Omental fat pad (tissue), 4 donors: ENCODE data around the gene TSPOAP1. TPM values are rescaled to one million over a fixed set of nuclear protein-coding genes. Genes with fewer than 3 reads are reported as not detected.

Source experiments
- ATAC-seq: fragments of 150-250 bp; one replicate; pipeline ENCODE4 v1.9.1; 2016; ENCODE audit warnings: mild to moderate bottlenecking, moderate library complexity; ENCODE audit not compliant: low FRiP score
- DNase-seq: peaks from one replicate; pipeline ENCODE4 v3.0.0-alpha.2; 2019; ENCODE audit warnings: low spot score
- total RNA-seq, 4 donors: library from RNA; depleted of rRNA; stranded (reverse); fragments of >200 nt; gene quantifications; one replicate each; pipeline ENCODE4 v1.1.0, GENCODE V29; 2016
- TF ChIP-seq, protein P1 (sequence below), 3 donors: fragments of 450-650 bp; IDR thresholded peaks; one replicate each; pipeline ENCODE4 v1.5.1; 2016 to 2017; ENCODE audit warnings: antibody characterized with exemption in 3 of 3, mild to moderate bottlenecking in 3 of 3, moderate library complexity in 2 of 3

The TSPOAP1 gene, protein sequence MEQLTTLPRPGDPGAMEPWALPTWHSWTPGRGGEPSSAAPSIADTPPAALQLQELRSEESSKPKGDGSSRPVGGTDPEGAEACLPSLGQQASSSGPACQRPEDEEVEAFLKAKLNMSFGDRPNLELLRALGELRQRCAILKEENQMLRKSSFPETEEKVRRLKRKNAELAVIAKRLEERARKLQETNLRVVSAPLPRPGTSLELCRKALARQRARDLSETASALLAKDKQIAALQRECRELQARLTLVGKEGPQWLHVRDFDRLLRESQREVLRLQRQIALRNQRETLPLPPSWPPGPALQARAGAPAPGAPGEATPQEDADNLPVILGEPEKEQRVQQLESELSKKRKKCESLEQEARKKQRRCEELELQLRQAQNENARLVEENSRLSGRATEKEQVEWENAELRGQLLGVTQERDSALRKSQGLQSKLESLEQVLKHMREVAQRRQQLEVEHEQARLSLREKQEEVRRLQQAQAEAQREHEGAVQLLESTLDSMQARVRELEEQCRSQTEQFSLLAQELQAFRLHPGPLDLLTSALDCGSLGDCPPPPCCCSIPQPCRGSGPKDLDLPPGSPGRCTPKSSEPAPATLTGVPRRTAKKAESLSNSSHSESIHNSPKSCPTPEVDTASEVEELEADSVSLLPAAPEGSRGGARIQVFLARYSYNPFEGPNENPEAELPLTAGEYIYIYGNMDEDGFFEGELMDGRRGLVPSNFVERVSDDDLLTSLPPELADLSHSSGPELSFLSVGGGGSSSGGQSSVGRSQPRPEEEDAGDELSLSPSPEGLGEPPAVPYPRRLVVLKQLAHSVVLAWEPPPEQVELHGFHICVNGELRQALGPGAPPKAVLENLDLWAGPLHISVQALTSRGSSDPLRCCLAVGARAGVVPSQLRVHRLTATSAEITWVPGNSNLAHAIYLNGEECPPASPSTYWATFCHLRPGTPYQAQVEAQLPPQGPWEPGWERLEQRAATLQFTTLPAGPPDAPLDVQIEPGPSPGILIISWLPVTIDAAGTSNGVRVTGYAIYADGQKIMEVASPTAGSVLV (N-terminal part only)
- 10 to 100 TPM in 1 of 4 donors, 1 to 10 TPM in 3; 1.9 to 13.6 (median 5.4) TPM for total RNA-seq

DNA sequence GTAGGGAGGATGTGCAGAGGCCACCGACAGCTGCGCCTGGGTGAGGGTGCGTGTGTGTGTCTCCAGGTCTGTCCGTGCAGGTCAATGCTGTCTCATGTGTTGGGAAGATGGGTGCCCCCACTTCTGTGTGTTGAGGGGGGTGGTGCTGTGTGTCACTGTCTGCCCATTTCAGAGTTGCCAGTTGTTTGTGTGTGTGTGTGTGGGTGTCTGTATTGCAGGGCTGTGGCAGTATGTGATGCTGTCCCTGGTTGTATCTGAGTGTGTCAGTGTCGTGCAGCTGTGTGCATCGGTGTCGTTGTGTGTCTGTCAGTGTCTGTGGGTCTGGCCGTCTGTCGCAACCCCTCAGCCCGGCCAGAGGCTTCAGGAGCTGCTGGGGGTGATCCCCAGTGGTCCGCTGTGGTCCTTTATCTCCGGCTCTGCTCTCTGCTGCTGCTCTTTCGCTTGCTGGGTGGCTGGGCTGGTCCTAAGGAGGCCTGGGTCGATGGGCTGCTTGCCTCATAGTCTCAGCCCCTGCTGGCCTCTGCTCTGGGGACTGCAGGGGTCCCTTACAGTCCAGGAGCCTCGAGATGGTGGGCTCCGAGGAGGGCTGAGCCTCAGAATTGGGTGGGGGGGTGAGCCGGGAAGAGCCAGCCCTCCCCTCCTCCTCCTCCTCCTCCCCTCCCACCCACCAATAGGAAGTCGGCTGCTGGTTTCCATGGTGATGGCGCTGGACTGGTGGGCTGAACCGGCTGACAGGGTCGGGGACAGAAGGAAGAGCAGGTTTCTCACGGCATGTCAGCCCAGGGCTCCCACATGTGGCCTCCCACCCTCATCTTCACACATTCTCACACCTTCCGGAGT, at the start of gene TSPOAP1:
Gene TSPOAP1 (minus strand): TSS at position 601 of the 840 bp plus-strand sequence. CDS start 875 bp downstream, outside the sequence.
- DNase-seq (no peak), ATAC-seq (no peak)
- TF ChIP-seq, protein P1, sequence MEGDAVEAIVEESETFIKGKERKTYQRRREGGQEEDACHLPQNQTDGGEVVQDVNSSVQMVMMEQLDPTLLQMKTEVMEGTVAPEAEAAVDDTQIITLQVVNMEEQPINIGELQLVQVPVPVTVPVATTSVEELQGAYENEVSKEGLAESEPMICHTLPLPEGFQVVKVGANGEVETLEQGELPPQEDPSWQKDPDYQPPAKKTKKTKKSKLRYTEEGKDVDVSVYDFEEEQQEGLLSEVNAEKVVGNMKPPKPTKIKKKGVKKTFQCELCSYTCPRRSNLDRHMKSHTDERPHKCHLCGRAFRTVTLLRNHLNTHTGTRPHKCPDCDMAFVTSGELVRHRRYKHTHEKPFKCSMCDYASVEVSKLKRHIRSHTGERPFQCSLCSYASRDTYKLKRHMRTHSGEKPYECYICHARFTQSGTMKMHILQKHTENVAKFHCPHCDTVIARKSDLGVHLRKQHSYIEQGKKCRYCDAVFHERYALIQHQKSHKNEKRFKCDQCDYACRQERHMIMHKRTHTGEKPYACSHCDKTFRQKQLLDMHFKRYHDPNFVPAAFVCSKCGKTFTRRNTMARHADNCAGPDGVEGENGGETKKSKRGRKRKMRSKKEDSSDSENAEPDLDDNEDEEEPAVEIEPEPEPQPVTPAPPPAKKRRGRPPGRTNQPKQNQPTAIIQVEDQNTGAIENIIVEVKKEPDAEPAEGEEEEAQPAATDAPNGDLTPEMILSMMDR (IDR thresholded peaks at IDR 0.05) = no peak

DNA sequence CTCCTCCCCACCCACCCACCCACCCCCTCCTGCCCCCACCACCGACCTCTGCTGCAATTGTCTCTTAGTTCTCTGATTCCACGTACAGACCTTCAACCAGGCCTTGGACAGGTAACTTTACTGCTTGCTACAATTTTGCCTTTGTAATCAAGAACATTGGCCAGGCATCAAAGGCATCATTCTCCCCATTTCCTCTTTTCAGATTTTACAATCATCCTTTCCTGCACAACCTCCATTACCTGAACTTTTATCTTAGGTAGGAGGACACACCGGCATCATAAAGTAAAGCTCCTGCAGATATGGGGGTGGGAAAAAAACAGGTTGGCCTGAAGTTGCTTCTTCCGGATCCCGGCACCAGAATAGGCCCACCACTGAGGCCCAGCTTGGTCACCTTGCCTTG, 49.1 kb upstream of the TSPOAP1 start:
- DNase-seq (no peak), ATAC-seq (no peak)
- TF ChIP-seq, protein P1 (IDR thresholded peaks at IDR 0.05) = no peak

DNA sequence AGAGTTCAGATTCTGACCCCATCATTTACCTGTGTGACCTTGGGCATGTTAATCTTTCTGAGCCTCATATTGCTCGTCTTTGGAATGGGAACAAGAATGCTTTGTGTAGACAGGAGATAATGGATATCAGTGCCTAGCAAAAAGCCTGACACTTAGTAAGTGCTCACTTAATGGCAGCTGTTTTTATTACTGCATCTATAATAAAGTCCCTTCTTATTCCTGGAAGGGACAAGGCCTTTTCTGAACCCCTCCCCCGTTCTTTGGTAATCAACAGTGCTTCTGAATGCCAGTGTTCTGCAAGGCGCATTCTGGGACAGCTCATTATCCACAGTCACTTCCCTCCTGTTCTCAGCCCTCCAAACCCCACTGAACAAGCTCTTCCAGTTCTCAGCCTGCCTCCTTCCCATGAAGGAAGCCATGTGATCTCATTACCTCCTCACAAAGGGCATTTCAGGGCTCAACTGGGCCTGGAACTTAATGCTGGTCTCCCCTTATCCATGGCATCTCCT, 48.6 kb upstream of the TSPOAP1 start:
- ATAC-seq (no peak), DNase-seq (no peak)
- TF ChIP-seq, protein P1 (IDR thresholded peaks at IDR 0.05) = no peak

DNA sequence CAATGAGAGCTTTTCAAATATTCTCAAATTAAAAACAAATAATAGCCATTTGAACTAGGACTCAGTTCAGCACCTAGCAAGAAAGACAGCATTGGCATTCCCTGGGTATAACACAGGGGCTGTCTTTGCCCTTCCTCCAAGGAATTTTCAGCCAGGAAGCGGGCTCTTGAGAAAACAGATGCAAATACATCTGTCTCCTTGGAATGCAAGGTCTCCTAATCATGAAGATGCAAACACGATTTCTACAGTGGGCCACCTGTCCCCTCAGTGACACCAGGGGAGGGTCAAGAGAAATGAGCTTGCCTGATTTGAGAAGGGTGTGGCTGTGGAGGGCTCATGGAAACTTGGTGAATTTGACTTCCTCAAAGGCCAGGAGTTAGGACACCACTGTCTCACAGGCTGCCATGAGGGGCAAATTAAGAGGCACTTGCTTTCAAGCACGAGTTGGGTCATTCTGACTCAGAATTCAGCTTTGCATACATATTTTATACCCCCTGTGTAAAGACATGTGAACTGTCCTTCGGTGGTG, 47.9 kb upstream of the TSPOAP1 start:
- no peak for ATAC-seq

DNA sequence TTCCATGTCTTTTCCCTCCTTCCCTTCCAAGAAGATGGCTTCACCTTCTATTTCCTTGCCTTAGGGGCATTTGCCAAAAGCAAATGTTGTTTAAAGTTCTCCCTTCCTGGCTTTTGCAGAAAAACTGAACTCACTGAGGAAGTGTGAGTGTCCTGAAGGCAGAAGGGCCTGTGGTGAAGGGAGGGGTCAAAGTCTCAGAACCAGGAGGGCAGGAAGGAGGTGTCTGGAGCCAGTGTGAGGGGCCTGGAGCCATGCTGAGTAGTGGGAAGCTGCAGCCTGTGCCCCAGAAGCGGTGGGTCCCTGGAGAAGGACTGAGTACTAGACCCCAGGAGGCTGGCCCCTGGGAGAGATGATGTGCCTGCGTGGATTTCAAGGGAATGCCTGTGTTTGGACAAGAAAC, 47.2 kb upstream of the TSPOAP1 start:
- ATAC-seq (no peak), DNase-seq (no peak)
- TF ChIP-seq, protein P1 (IDR thresholded peaks at IDR 0.05) = no peak

More for the DNA sequence above, 47.9 kb upstream of the TSPOAP1 start:
- DNase-seq = no peak
- TF ChIP-seq, protein P1 (IDR thresholded peaks at IDR 0.05) = no peak

DNA sequence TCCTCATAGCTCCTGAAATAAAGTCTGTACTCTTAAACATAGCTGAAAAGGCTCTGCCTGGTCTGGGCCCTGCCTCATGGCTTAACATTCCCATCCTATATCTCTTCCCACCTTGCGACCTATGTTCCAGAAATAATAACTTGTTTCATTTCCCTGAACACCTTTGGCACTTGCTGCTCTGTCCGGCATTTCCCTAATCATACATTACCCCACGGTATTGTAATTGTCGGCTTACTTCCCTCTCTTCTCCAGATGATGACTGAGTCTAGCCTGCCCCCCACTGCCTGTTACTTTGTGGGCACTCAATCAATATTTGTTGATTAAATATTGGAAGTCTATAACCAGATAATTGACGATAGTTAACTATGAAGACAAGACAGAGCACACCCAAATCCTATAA, 46.7 kb upstream of the TSPOAP1 start:
- ATAC-seq = no peak
- no peak for DNase-seq
- TF ChIP-seq, protein P1 (IDR thresholded peaks at IDR 0.05) = no peak
